ENCODE measurements around the gene PRKN.

The PRKN gene

DNA sequence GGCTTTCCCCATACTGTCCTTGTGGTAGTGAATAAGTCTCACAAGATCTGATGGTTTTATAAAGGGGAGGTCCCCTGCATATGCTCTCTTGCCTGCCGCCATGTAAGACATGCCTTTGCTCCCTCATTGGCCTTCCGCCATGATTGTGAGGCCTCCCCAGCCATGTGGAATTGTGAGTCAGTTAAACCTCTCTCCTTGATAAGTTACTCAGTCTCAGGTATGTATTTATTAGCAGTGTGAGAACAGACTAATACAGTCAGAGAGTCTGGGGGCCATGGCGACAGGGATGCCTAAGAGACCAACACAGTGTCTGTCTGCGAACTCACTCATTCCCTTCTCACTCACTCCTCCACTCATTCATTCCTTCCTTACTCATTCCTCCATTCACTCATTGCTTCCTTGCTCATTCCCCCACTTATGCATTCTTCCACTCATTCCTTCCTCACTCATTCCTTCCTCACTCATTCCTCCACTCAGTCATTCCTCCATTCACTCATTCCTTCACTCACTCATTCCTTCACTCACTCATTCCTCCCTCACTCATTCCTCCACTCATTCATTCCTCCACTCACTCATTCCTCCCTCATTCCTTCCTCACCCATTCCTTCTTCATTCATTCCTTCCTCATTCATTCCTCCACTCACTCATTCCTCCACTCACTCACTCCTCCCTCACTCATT is 1316.2 kb downstream of the PRKN start:
- in situ Hi-C loops (cut with MboI; ENCODE audit: low sequenced_read_pairs, unreplicated experiment): no loop called here
- TF ChIP-seq, protein P1, sequence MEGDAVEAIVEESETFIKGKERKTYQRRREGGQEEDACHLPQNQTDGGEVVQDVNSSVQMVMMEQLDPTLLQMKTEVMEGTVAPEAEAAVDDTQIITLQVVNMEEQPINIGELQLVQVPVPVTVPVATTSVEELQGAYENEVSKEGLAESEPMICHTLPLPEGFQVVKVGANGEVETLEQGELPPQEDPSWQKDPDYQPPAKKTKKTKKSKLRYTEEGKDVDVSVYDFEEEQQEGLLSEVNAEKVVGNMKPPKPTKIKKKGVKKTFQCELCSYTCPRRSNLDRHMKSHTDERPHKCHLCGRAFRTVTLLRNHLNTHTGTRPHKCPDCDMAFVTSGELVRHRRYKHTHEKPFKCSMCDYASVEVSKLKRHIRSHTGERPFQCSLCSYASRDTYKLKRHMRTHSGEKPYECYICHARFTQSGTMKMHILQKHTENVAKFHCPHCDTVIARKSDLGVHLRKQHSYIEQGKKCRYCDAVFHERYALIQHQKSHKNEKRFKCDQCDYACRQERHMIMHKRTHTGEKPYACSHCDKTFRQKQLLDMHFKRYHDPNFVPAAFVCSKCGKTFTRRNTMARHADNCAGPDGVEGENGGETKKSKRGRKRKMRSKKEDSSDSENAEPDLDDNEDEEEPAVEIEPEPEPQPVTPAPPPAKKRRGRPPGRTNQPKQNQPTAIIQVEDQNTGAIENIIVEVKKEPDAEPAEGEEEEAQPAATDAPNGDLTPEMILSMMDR (IDR thresholded peaks at IDR 0.05; ENCODE audit: borderline replicate concordance, control extremely low read depth, extremely low read depth, insufficient read depth, missing control alignments): no peak

DNA sequence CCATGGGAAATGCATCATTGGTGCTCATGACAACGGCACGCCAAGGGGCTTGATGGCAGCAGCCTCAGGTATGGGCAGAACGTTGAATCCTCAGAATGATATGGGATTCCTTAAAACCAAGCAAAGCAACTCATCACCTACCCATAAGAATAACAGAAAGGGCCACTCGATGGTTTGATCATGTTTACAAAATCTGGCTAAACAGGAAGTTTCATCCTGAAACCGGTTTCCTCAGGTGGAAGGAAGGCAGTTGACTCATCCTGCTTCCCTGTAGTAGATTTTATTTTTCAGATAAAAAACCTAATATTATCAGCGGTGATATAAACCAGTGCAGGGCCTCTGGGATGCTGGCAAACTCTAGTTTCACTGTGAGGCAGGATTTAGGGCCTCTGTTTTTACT is 1316.8 kb downstream of the PRKN start:
- TF ChIP-seq, protein P1 (IDR thresholded peaks at IDR 0.05; ENCODE audit: borderline replicate concordance, control extremely low read depth, extremely low read depth, insufficient read depth, missing control alignments): no peak
- in situ Hi-C loops (cut with MboI; ENCODE audit: low sequenced_read_pairs, unreplicated experiment): no loop called here
- no peak for DNase-seq (ENCODE audit: low spot score)

More for the DNA sequence above, 1316.2 kb downstream of the PRKN start:
- DNase-seq (ENCODE audit: low spot score): no peak

DNA sequence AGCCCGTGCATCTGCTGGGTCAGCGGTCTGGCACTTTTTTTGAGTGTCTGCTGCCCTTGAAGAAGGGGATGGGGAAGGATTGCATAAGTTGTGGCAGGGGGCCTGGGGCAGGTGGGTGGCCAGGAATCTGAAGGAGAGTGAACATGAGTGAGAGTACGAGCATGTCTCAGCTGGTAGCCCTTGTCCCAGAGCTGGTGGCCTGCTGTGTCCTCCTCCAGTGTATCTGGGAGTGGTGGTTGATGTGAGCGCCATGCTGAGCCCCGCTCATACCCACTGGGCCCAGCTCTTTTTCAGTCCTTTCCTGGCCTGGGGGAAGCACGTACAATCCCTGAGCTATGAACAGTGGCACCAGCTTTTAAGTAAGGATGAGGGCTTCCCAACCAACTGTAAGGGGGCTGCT is 1317.5 kb downstream of the PRKN start:
- TF ChIP-seq, protein P1 (IDR thresholded peaks at IDR 0.05; ENCODE audit: borderline replicate concordance, control extremely low read depth, extremely low read depth, insufficient read depth, missing control alignments): no peak
- in situ Hi-C loops (cut with MboI; ENCODE audit: low sequenced_read_pairs, unreplicated experiment): no loop called here
- no peak for DNase-seq (ENCODE audit: low spot score)

DNA sequence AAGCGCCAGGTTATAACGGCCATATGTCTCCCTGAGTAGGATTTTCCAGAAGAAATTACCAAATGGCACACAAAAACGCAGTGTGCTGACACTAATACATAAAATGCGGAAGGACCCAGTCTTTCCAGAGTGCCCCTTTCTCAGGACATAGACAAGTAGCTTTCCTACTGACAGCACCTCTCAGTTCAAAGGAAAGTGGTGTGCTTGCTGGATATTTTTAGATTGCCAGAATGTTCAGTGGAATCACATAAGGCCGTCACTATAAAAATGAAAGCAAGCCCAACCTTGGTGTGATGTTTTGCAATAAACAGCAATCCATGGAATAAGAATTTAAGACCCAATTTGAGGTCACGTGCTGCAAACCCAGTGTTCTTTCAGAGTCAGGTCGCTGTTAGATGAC is 1318.2 kb downstream of the PRKN start:
- in situ Hi-C loops (cut with MboI; ENCODE audit: low sequenced_read_pairs, unreplicated experiment): no loop called here
- TF ChIP-seq, protein P1 (IDR thresholded peaks at IDR 0.05; ENCODE audit: borderline replicate concordance, control extremely low read depth, extremely low read depth, insufficient read depth, missing control alignments): no peak
- DNase-seq (ENCODE audit: low spot score): no peak

DNA sequence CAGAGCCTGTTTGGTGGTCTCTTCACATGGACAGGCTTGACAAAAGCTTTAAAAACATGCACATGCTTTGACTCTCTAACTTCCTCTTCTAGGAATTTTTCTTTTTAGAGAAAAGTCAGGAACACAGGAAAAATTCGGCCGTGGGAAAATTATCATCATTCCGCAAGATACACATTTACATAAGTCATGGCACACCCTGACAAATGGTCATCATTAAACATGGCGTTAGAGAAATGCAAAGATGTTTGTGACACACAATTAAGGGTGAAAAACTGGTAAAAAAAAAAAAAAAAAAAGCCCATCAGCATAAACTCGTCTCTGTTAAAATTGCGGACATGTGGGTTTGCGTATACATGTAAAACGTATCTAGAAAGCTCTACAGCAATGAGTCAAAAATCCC is 1319.5 kb downstream of the PRKN start:
- in situ Hi-C loops (cut with MboI; ENCODE audit: low sequenced_read_pairs, unreplicated experiment): no loop called here
- TF ChIP-seq, protein P1 (IDR thresholded peaks at IDR 0.05; ENCODE audit: borderline replicate concordance, control extremely low read depth, extremely low read depth, insufficient read depth, missing control alignments): no peak
- DNase-seq (ENCODE audit: low spot score): no peak

DNA sequence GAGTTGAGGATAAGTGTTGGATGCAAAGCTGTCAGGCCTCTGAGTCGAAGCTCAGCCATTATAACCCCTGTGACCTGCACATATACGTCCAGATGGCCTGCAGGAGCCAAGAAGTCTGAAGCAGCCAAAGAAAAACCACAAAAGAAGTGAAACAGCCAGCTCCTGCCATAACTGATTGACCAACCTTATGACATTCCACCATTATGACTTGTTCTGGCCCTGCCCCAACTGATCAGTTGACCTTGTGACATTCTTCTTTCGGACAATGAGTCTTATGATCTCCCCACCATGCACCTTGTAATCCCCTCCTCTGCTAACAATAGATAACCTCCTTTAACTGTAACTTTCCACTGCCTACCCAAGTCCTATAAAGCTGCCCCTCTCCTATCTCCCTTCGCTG is 1320.0 kb downstream of the PRKN start:
- in situ Hi-C loops (cut with MboI; ENCODE audit: low sequenced_read_pairs, unreplicated experiment): no loop called here

More for the DNA sequence above, 1320.0 kb downstream of the PRKN start:
- no peak for DNase-seq (ENCODE audit: low spot score)
- TF ChIP-seq, protein P1 (IDR thresholded peaks at IDR 0.05; ENCODE audit: borderline replicate concordance, control extremely low read depth, extremely low read depth, insufficient read depth, missing control alignments): no peak

Data from GM13976 (cell line).